ENCODE results near the gene CDC42SE1. TPM values are rescaled to one million over a fixed set of nuclear protein-coding genes. Genes with fewer than 3 reads are reported as not detected.
A peak's percentile ranks its signal among the peaks of the same experiment; 100 is the strongest.

Gene CDC42SE1
- total and polyA plus RNA-seq, 9 of the 15 experiments (the other 6 are each of a cell fraction or from before 2014, with no cell fraction given), result 78.1 to 189 (median 114) TPM

GRCh38 chr1:151062741-151063371, 3.4 kb upstream of the CDC42SE1 start (continued):
- no peak for TF ChIP-seq ZNF407 (IDR thresholded peaks at IDR 0.05; ENCODE audit: low read depth)
- no peak for TF ChIP-seq ETS2 (tag; IDR thresholded peaks at IDR 0.05; ENCODE audit: borderline replicate concordance, poor library complexity, severe bottlenecking)
- TF ChIP-seq CXXC5 (CRISPR knock-in tag; IDR thresholded peaks at IDR 0.05), result peak; percentile 28; the same call in 1 of the 2 replicates
- no peak for TF ChIP-seq ZNF445 (CRISPR knock-in tag; IDR thresholded peaks at IDR 0.05; ENCODE audit: low read depth)
- TF ChIP-seq ID3 (CRISPR knock-in tag; IDR thresholded peaks at IDR 0.05), result no peak
- TF ChIP-seq ID3 (tag; IDR thresholded peaks at IDR 0.05), result no peak
- TF ChIP-seq TAF15 (IDR thresholded peaks at IDR 0.05; ENCODE audit: low read depth, low read length), result no peak
- TF ChIP-seq, protein P1, sequence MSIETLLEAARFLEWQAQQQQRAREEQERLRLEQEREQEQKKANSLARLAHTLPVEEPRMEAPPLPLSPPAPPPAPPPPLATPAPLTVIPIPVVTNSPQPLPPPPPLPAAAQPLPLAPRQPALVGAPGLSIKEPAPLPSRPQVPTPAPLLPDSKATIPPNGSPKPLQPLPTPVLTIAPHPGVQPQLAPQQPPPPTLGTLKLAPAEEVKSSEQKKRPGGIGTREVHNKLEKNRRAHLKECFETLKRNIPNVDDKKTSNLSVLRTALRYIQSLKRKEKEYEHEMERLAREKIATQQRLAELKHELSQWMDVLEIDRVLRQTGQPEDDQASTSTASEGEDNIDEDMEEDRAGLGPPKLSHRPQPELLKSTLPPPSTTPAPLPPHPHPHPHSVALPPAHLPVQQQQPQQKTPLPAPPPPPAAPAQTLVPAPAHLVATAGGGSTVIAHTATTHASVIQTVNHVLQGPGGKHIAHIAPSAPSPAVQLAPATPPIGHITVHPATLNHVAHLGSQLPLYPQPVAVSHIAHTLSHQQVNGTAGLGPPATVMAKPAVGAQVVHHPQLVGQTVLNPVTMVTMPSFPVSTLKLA (conservative IDR thresholded peaks at IDR 0.05), result peak in 1 of 2 experiments; percentile 48; a peak in 2 of 4 replicates
- no peak for TF ChIP-seq ETV5 (CRISPR knock-in tag; IDR thresholded peaks at IDR 0.05; ENCODE audit: low read depth)
- peak in 1 of 2 experiments; percentile 93; a peak in 2 of 4 replicates for TF ChIP-seq RCOR1 (IDR thresholded peaks at IDR 0.05; ENCODE audit: borderline replicate concordance in 1 of 2, low read depth in 2 of 2, low read length in 2 of 2)
- 0 out of 2 replicates have a peak, but pooled peaks have one; percentile 42 for TF ChIP-seq MEF2D (tag; conservative IDR thresholded peaks at IDR 0.05; ENCODE audit: low read depth)
- TF ChIP-seq POU5F1 (IDR thresholded peaks at IDR 0.05; ENCODE audit: borderline replicate concordance, low read depth, low read length, partially characterized antibody), result no peak
- peak; percentile 41; the same call in 1 of the 2 replicates for TF ChIP-seq C11orf30 (IDR thresholded peaks at IDR 0.05; ENCODE audit: low read depth)
- no peak for TF ChIP-seq RBM22 (IDR thresholded peaks at IDR 0.05; ENCODE audit: low read depth, low read length, poor library complexity, severe bottlenecking)
- TF ChIP-seq SMARCE1 (IDR thresholded peaks at IDR 0.05), result peak; percentile 75; the same call in 1 of the 2 replicates
- TF ChIP-seq ZNF75A (CRISPR knock-in tag; IDR thresholded peaks at IDR 0.05), result no peak

All from K562 (cell line).